Breast epithelium (tissue), 3 donors: ENCODE results near the gene PLEKHA5.

ENCODE experiments used
- POLR2A ChIP-seq: fragments of 450-650 bp; IDR thresholded peaks from one replicate; pipeline ENCODE4 v1.6.1; 2016; ENCODE audit warnings: antibody characterized with exemption, mild to moderate bottlenecking, moderate library complexity
- TF ChIP-seq, protein P1 (sequence below), 3 donors: fragments of 450-650 bp; IDR thresholded peaks; one replicate each; pipeline ENCODE4 v1.5.1; 2016 to 2017; ENCODE audit warnings: antibody characterized with exemption in 3 of 3, mild to moderate bottlenecking in 3 of 3, moderate library complexity in 3 of 3

DNA sequence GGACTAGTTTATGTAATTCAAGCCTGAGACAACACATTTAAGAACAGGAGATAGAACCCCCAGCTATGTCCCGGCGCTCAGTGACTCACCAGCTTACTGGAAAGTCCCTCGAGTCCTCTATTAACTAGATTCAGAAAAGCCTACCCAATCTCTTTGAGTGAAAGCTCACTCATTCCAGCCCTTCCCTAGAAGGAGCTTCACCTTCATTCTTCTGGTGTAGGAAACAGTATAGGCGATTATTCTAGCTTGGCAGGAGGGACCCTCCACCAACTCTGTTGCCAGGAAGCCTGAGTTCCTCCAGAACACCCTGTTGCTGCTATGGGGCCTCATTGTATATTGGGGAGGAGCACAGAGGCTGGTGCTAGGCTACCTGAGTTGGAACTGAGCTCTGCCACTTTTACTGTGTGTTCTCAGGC, 252.6 kb downstream of the PLEKHA5 start:
- TF ChIP-seq, protein P1, sequence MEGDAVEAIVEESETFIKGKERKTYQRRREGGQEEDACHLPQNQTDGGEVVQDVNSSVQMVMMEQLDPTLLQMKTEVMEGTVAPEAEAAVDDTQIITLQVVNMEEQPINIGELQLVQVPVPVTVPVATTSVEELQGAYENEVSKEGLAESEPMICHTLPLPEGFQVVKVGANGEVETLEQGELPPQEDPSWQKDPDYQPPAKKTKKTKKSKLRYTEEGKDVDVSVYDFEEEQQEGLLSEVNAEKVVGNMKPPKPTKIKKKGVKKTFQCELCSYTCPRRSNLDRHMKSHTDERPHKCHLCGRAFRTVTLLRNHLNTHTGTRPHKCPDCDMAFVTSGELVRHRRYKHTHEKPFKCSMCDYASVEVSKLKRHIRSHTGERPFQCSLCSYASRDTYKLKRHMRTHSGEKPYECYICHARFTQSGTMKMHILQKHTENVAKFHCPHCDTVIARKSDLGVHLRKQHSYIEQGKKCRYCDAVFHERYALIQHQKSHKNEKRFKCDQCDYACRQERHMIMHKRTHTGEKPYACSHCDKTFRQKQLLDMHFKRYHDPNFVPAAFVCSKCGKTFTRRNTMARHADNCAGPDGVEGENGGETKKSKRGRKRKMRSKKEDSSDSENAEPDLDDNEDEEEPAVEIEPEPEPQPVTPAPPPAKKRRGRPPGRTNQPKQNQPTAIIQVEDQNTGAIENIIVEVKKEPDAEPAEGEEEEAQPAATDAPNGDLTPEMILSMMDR (IDR thresholded peaks at IDR 0.05): no peak
- no peak for TF ChIP-seq POLR2A
